NCI-H1048 (cell line): ENCODE measurements around the gene HES4.

ENCODE experiments used
- DNase-seq: peaks from one replicate; lab custom pipeline; 2025; lab: John Stamatoyannopoulos, UW

Gene HES4, protein sequence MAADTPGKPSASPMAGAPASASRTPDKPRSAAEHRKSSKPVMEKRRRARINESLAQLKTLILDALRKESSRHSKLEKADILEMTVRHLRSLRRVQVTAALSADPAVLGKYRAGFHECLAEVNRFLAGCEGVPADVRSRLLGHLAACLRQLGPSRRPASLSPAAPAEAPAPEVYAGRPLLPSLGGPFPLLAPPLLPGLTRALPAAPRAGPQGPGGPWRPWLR

DNA sequence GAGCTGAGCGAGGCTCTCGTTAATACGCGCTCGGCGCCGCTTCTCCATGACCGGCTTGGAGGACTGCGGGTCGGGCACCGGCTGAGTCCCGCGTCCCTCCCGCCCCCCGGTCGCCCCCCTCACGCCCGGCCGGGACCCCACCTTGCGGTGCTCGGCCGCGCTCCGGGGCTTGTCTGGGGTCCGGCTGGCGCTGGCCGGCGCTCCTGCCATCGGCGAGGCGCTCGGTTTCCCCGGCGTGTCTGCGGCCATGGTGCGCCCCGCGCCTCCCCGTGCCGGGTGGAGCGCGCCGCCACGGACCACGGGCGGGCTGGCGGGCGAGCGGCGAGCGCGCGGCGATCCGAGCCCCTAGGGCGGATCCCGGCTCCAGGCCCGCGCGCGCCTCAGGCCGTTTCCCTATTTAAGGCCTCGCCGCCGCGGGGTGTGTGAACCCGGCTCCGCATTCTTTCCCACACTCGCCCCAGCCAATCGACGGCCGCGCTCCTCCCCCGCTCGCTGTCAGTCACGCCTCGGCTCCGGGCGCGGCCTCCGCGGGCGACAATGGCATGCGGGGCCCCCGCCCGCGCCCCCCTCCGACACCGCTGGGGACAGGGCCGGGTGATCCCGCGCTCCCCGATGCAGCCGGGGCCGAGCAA is at the start of gene HES4:
Gene HES4, minus strand, starts transcription at position 373 of the 632 bp plus-strand sequence. Its CDS starts 124 bp downstream, at position 249.
- DNase-seq, result peak; percentile 73

DNA sequence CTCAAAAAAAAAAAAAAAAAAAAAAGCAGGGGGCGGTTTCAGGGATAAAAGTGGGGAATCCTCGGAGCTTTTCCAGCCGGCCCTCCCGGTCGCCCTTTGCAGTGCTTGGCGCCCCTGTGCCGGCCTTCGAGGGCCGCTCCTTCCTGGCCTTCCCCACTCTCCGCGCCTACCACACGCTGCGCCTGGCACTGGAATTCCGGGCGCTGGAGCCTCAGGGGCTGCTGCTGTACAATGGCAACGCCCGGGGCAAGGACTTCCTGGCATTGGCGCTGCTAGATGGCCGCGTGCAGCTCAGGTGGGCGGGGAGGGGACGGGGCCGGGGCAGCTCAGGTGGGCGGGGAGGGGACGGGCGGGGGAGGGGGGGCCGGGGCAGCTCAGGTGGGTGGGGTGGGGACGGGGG is 48.9 kb upstream of the HES4 start:
- no peak for DNase-seq

DNA sequence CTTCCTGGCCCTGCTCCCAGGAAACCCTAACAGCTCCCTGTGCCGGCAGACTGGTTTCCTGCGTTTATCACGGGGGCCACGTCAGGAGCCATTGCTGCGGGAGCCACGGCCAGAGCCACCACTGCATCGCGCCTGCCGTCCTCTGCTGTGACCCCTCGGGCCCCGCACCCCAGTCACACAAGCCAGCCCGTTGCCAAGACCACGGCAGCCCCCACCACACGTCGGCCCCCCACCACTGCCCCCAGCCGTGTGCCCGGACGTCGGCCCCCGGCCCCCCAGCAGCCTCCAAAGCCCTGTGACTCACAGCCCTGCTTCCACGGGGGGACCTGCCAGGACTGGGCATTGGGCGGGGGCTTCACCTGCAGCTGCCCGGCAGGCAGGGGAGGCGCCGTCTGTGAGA is 48.1 kb upstream of the HES4 start:
- no peak for DNase-seq

DNA sequence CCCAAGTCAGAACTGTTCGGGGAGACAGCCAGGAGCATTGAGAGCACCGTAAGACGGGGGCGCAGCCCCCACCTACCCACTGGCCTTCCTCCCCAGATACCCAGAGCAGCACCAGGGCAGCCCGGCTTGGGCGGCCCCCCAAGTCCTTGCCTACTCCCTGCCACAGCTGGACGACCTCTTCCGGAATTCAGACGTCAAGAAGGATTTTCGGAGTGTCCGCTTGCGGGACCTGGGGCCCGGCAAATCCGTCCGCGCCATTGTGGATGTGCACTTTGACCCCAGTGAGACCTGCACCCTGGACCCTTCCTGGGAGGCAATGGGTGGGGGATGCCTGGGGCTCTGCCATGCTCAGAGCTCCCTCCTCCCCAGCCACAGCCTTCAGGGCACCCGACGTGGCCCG is 47.5 kb upstream of the HES4 start:
- DNase-seq, result no peak

DNA sequence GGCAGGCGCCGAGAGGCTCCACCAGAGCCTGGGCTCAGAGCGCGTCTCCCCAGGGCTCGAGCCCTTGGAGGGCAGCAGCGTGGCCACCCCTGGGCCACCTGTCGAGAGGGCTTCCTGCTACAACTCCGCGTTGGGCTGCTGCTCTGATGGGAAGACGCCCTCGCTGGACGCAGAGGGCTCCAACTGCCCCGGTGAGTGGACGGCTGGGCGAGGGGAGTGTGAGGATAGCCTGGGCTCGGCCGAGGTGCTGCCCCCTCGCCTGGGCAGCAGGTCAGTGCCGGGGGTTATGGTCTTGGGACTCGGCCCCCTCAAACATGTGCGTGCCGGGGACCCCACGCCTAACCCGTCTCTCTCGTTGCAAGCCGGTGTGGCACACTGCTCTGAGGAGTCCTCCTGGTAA is 46.9 kb upstream of the HES4 start:
- no peak for DNase-seq

DNA sequence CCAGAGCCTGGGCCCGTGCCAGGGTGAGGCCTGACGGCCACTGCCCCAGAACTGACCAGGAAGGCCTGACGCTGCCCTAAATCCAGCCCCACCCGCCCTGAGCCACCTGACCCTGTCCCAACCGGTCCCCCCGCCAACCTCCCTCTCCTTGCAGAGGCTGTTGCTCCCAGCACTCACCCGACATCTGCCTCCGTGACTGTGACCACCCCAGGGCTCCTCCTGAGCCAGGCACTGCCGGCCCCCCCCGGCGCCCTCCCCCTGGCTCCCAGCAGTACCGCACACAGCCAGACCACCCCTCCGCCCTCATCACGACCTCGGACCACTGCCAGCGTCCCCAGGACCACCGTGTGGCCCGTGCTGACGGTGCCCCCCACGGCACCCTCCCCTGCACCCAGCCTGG is 46.3 kb upstream of the HES4 start:
- no peak for DNase-seq

DNA sequence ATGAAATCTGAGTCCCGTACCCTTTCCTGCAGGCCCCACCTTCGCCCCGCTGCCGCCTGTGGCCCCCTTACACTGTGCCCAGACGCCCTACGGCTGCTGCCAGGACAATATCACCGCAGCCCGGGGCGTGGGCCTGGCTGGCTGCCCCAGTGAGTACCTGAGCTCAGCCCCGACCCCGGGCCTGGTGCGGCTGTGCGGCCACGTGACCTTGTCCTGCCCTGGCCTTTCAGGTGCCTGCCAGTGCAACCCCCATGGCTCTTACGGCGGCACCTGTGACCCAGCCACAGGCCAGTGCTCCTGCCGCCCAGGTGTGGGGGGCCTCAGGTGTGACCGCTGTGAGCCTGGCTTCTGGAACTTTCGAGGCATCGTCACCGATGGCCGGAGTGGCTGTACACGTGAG is 45.2 kb upstream of the HES4 start:
- DNase-seq, result no peak

DNA sequence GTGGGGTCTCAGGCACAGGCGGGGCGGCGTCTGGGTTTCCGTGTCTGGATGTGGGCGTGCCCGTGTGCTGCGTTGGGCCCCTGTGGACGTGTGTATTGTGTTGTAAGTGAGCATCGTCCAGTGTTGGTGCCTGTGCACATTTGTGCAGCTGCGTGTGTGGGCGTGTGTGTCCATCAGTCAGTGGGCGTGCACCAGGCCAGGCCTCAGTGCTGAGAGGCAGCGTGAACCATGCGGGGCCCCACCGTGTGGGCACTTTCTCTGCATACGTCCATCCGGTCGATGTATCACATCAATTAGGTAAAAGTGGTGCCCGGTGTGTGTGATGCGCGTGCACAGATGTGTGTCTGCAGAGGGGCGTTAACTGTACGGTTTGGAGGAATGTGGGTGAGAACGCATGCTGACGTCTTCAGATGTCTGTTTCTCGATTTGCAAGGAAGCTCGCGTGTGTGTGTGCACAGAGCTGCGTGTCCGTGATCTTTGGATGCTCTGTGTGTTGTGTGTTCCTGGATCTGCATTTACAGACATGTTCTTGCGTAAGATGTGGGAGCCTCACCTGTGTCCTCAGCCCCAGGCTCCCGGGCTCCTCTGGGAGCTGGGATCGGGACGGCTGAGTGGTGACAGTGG is 44.7 kb upstream of the HES4 start:
- DNase-seq, result no peak

DNA sequence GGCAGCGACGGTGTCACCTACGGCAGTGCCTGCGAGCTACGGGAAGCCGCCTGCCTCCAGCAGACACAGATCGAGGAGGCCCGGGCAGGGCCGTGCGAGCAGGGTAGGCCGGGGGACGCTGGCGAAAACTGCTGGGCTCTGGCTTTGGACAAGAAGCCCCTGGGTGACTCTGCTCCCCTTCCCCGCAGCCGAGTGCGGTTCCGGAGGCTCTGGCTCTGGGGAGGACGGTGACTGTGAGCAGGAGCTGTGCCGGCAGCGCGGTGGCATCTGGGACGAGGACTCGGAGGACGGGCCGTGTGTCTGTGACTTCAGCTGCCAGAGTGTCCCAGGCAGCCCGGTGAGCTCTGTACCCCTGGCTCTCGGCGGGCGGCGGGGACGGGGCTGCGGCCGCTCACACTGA is 44.0 kb upstream of the HES4 start:
- DNase-seq, result no peak

DNA sequence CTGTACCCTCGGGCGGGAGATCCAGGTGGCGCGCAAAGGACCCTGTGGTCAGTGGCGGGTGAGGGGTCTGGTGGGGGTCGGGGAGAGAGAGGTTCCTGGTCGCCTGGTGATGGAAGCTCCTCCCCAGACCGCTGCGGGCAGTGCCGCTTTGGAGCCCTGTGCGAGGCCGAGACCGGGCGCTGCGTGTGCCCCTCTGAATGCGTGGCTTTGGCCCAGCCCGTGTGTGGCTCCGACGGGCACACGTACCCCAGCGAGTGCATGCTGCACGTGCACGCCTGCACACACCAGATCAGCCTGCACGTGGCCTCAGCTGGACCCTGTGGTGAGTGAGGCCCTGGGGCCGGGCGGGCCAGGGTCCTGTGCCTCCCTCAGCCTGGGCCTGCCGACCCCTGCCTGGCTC is 43.5 kb upstream of the HES4 start:
- no peak for DNase-seq

DNA sequence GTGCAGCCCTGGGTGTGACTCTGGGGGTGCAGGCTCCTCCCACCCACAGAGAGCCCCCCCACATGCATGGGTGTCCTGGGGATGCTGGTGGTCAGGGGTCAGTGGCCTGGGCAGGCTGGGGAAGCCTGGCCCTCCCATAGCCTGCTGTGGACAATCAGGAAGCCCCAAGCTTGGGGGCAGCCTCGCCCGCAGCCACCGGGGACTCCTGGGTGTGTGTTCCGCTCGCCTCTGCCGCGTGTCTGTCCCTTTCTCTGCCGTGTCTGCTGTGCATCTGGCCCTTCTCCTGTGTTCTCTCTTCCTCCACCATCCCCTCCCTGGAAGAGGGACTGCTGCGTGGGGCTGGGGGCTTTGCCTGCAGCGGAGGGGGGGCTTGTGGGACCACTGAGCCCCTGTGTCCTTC is 42.9 kb upstream of the HES4 start:
- DNase-seq, result no peak

DNA sequence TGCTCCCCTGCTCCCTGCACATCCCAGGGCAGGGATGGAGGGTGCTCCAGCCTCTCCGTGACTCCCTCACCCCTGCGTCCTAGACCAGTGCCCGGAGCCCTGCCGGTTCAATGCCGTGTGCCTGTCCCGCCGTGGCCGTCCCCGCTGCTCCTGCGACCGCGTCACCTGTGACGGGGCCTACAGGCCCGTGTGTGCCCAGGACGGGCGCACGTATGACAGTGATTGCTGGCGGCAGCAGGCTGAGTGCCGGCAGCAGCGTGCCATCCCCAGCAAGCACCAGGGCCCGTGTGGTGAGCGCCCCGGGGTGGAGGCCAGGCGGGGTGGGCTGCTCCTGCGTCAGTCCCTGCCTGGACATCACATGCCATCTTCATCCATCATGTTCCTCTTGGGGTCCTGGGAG is 42.0 kb upstream of the HES4 start:
- DNase-seq, result no peak

DNA sequence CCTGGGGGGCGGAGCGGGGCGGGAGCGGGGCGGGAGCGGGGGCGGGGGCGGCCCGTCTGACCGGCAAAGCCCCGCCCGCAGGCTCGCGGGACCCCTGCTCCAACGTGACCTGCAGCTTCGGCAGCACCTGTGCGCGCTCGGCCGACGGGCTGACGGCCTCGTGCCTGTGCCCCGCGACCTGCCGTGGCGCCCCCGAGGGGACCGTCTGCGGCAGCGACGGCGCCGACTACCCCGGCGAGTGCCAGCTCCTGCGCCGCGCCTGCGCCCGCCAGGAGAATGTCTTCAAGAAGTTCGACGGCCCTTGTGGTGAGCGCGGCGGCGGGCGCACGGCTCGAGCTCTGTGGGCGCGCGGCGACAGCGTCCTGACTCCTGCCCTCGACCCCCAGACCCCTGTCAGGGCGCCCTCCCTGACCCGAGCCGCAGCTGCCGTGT is 41.2 kb upstream of the HES4 start:
- DNase-seq, result no peak

DNA sequence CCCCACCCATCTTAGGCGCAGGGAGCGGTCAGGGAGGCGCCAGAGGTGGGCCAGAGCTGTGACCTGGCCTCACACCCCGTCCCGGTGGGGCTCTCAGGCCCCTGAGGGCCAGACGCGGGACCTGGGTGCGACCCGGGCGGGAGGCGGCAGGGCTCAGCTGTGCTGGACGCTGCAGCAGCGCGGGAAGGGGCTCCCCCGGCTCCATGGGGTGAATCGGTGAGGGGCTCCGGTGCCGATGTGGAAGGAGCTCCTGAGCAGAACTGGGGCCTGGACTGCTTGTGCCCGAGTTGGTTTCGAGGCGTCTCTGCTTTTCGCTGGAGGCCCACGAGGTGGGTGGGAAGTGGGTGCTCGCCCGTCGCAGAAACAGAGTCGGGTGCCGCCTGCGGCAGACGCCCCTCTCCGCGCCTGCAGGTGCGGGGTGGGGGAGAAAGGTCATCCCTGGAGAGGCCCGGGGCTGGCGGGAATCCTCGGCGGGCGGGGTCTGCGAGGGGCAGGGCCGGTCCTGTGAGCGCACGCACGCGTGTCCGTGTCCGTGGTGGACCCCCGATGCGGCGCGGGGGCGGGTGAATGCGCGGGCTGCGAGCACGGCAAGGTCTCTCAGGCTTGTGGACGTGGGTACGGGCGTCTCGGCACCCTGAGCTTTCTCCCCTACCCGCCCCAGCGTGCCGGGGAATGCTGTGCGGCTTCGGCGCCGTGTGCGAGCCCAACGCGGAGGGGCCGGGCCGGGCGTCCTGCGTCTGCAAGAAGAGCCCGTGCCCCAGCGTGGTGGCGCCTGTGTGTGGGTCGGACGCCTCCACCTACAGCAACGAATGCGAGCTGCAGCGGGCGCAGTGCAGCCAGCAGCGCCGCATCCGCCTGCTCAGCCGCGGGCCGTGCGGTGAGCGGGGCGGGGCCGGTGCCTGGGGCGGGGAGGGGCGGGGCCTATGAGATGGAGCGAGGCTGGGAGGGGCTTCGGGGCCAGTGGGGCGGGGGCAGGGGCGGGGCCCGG is 40.4 kb upstream of the HES4 start:
- peak; percentile 76 for DNase-seq

DNA sequence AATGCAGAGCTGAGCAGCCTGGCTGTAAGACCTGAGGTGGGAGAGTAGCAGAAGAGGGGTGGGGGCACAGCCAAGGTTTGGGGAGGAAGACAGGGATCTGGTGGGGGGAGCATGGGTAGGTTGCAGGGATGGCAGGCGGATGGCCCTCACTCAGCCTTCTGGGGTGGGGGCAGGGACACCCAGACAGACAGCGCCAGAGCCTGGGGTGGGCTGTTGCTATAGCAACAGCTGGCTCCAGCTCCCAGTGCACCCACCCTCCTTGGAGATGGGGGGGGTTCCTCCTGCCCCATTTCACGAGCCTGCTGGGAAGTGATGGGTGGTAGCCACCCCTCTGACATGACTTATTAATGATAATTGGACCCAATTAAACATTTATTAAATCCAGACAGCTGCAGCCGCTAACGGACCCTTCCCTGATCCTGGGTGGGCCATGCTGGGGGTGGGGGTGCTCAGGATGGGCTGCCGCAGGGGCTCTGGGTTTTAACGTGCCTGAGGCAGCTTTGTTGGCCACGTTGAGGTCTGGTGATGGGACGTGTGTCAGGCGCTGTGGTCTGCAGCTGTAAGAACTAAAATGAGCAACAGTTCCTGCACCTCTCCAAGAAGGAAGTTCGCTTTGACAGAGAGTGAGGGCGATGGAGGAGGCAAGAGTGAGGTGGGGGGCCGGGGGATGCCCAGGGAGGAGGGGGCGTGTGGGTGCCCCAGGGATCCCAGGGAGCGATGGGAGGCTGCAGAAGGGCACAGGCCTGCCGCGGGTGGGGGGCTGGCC is 39.4 kb upstream of the HES4 start:
- no peak for DNase-seq

DNA sequence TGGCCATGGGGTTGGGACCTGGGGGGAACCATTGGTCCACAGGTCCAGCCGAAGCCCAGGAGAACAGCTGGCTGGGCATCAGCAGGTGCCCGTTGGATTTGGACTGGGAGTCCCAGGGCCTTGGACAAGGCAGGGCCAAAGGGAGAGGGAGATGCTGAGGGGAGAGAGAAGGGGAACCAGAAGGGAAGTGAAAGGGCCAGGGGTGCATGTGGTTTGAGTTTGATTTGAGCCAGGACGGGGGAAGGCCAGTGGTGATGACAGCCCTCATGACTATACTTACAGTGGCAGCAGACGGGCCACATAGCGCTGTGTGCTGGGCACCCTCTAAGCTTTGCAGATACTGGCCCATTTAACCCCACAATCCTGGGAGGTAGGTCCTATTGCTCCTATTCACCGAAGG is 38.8 kb upstream of the HES4 start:
- no peak for DNase-seq

DNA sequence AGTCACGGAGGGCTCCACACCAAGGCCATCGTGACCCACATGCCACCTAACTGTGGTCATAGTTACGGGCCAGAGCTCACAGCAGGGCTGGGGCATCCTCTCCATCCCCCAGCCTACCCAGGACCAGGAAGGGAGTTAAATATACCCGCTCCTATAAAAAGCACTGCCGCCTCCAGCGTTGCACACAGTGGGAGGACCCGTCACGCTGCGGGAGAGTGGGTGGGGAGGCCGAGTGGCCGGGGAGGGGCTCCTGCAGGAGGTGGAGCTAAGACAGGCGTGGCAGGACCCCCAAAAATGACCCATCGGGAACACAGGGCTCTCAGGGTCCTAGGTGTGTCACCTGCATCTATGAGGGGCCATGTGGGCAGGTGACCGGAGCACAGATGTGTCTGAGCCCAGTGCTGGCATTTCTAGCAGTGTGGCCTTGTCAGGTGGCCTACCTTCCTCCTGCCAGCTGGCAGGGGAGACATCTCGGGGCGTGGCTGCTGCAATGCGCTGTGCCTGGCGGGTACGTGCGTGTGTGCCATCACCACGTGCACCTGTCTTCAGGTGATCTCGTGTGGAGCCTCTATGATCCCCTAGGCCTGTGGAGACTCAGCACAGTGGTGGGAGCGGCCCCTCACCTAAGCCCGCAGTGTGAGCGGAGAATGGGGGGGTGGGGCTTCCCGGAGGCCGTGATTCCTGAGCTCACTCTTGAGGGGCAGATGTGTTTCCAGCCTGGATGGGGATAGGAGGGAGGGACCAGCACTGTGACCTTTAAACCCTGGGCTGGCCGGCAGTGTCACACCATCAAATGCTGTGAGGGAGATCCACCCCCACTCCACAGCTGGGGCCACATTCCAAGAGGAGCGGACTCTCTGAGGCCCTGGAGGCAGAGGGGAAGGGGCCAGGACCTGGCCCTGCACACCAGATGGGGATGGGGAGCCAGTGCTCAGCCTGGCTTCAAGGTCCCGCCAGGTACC is 37.8 kb upstream of the HES4 start:
- DNase-seq, result no peak

DNA sequence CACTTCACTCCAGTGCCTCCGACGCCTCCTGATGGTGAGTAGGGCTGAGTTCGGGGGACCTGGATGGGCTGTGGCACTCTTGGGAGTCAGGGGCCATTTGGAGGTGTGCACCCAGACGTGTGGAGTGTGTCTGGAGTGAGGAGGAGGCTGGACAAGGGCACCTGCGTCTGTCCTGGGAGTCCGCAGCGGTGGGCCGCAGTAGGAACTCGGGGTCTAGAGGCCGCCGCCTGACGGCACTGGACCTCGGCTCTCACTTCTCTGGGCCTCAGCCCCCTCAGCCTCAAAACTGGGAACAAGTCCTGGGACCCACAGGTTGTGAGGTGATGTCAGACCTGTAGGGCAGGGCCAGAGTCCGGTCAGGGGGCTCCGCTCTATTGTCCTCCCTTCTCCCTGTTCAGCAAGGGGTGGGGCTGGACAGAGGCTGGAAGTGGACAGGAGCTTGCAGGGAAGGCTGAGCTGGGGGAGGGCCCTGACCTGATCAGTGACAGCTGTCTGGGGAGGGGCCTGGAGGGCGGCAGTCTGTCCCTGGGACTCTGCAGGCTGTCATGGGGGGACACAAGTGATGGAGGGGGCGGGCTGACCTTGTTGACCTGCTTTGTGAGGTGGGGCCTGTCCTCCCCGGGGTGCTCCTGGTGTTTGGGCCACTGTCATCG is 35.5 kb upstream of the HES4 start:
- no peak for DNase-seq

DNA sequence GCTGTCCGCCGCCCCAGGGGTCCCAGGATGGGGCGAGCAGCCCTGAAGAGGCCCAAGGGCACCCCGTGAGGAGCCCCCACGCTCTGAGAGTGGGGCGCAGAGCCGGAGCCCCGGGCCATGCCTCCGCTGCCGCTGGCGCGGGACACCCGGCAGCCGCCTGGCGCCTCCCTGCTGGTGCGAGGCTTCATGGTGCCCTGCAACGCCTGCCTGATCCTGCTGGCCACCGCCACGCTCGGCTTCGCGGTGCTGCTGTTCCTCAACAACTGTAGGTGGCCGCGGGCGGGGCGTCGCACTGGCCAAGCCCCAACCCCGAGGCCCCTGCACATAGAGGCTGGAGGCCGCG is 34.5 kb upstream of the HES4 start:
- no peak for DNase-seq
